Measurements from ENCODE around the gene SLAMF9. TPM values are rescaled to one million over a fixed set of nuclear protein-coding genes. Genes with fewer than 3 reads are reported as not detected.

The SLAMF9 gene
- total RNA-seq, 1 experiment from 2014 or later = not detected

DNA sequence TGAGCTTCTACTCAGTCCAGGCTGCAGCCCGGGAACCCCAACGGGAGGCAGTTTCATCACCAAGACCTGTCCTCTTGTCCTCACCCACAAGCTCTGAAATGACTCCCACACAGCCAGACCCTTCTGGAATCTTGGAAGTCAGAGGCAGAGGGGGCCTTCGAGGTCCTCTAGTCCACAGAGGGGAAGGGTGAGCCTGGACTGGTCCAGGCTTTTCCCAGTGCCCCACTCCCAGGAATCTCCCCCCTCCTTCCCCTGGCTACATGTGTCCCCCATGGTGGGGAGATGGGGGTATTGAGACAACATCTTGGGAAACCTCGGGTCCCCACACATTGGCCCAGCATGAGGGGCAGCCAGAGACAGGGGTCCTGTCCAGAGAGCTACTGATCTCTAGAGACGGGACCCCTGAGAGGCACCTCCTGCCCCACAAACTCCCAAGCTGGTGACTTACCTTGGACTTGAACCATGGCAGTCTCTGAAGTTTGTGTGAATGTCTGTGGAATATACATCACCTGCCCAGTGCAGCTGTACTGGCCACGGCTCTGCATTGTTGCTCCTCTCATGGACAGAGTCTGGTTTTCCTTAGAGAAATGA is 19.4 kb upstream of the SLAMF9 start:
- no peaks in the 10 kb centered on the region for H3K23me2 ChIP-seq (ENCODE audit: insufficient read length, low read depth, low read length, poor library complexity, severe bottlenecking)
- no peak overlapping the region for H2AK5ac ChIP-seq (ENCODE audit: insufficient read length, low read length)
- H4K5ac ChIP-seq (ENCODE audit: insufficient read length, low read depth, low read length) = no peak overlapping the region
- TF ChIP-seq, protein P1, sequence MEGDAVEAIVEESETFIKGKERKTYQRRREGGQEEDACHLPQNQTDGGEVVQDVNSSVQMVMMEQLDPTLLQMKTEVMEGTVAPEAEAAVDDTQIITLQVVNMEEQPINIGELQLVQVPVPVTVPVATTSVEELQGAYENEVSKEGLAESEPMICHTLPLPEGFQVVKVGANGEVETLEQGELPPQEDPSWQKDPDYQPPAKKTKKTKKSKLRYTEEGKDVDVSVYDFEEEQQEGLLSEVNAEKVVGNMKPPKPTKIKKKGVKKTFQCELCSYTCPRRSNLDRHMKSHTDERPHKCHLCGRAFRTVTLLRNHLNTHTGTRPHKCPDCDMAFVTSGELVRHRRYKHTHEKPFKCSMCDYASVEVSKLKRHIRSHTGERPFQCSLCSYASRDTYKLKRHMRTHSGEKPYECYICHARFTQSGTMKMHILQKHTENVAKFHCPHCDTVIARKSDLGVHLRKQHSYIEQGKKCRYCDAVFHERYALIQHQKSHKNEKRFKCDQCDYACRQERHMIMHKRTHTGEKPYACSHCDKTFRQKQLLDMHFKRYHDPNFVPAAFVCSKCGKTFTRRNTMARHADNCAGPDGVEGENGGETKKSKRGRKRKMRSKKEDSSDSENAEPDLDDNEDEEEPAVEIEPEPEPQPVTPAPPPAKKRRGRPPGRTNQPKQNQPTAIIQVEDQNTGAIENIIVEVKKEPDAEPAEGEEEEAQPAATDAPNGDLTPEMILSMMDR (conservative IDR thresholded peaks at IDR 0.05) = no peak
- H3T11ph ChIP-seq (ENCODE audit: low read length) = no peak overlapping the region
- no peaks in the 10 kb centered on the region for H3K79me1 ChIP-seq (ENCODE audit: insufficient read depth, low read depth, low read length, poor library complexity, severe bottlenecking)
- H4K91ac ChIP-seq (ENCODE audit: insufficient read length, low read depth, low read length) = no peak overlapping the region
- no peak overlapping the region for H3K14ac ChIP-seq (ENCODE audit: insufficient read depth, low read length)
- H3K9me3 ChIP-seq (ENCODE audit: control insufficient read depth, low read depth, low read length) = no peaks in the 10 kb centered on the region
- H3K4me2 ChIP-seq (ENCODE audit: insufficient read depth, insufficient read length, low read length) = no peak overlapping the region
- no peaks in the 10 kb centered on the region for H3K27me3 ChIP-seq (ENCODE audit: insufficient read depth, low read length)
- no peak overlapping the region for H2BK20ac ChIP-seq (ENCODE audit: low read depth, low read length, poor library complexity, severe bottlenecking)
- H4K8ac ChIP-seq (replicated peaks; ENCODE audit: insufficient read length, low read depth, low read length) = no peak overlapping the region
- H3K4me1 ChIP-seq (ENCODE audit: insufficient read depth, low read length) = no peaks in the 10 kb centered on the region
- Mint-ChIP-seq H3K27ac (no peak overlapping the region), H3K27me3 (ENCODE audit: low read depth) (peaks cover 15% of the 10 kb centered on the region), H3K4me1 (peaks cover 0 to 7% of the 10 kb centered on the region in 2 experiments; a peak in 1 of 4 replicates), H3K9me3 (no peaks in the 10 kb centered on the region), H3K4me3 (no peak overlapping the region), H3K36me3 (ENCODE audit: insufficient read depth in 1 of 3, low read depth in 3 of 3) (no peaks in the 10 kb centered on the region)
- no peak overlapping the region for H3K18ac ChIP-seq (ENCODE audit: insufficient read length, low read depth, low read length)
- H2BK15ac ChIP-seq (ENCODE audit: low read depth, low read length) = no peak overlapping the region
- no peak overlapping the region for H3K56ac ChIP-seq (ENCODE audit: insufficient read length, low read depth, low read length)
- H2BK5ac ChIP-seq (ENCODE audit: insufficient read length, low read length) = no peak overlapping the region
- H2AFZ ChIP-seq (ENCODE audit: low read length) = no peak overlapping the region
- no peaks in the 10 kb centered on the region for H3K79me2 ChIP-seq (ENCODE audit: insufficient read depth, low read length)
- no peak overlapping the region for H2BK12ac ChIP-seq (ENCODE audit: insufficient read length, low read depth, low read length)
- H3K4ac ChIP-seq (ENCODE audit: low read depth, low read length) = no peak overlapping the region
- H3K9ac ChIP-seq (ENCODE audit: extremely low read depth, insufficient read length, low read length) = no peak overlapping the region
- H2BK120ac ChIP-seq (ENCODE audit: low read depth, low read length, poor library complexity, severe bottlenecking) = no peak overlapping the region
- no peak overlapping the region for H3K23ac ChIP-seq (ENCODE audit: insufficient read length, low read depth, low read length)
- no peaks in the 10 kb centered on the region for H4K20me1 ChIP-seq (ENCODE audit: control insufficient read depth, insufficient read depth, insufficient read length)
- WGBS (ENCODE audit: extremely low coverage, insufficient read length, low lambda C conversion rate) = no CpG with 5 or more reads among the region's 6 CpGs
- no peak overlapping the region for H3K27ac ChIP-seq (ENCODE audit: insufficient read length, low read depth, low read length)
- no peak for DNase-seq

All from H9 (cell line).